Suprapubic skin (tissue), 4 donors: Measurements from ENCODE around the gene KIR2DL3. TPM values are rescaled to one million over a fixed set of nuclear protein-coding genes. Genes with fewer than 3 reads are reported as not detected.
"Not testable (repeated sequence)": the region's sequence is repeated elsewhere in the genome, so short reads cannot be mapped to it uniquely, and the experiment has no call there.

ENCODE experiments used
- DNase-seq, 2 donors: peaks; one replicate each; pipeline ENCODE4 v3.0.0-alpha.2; 2019; ENCODE audit warnings: low spot score in 2 of 2
- H3K27ac ChIP-seq: fragments of 200-600 bp; sonication (generic); one replicate; pipeline ENCODE4 v1.5.1; 2019
- H3K27me3 ChIP-seq: fragments of 200-600 bp; sonication (generic); one replicate; pipeline ENCODE4 v1.5.1; 2019
- H3K36me3 ChIP-seq: fragments of 200-600 bp; sonication (generic); one replicate; pipeline ENCODE4 v1.5.1; 2019
- H3K4me1 ChIP-seq: fragments of 200-600 bp; sonication (generic); one replicate; pipeline ENCODE4 v1.5.1; 2019
- H3K4me3 ChIP-seq: fragments of 200-600 bp; sonication (generic); one replicate; pipeline ENCODE4 v1.5.1; 2019; ENCODE audit warnings: mild to moderate bottlenecking
- H3K9me3 ChIP-seq: fragments of 200-600 bp; sonication (generic); one replicate; pipeline ENCODE4 v1.5.1; 2019
- CTCF ChIP-seq, 2 donors: fragments of 200-600 bp in 1 of 2; fragments of 450-650 bp in 1 of 2; sonication (generic) in 1 of 2; IDR thresholded peaks; one replicate each; pipeline ENCODE4 v1.5.1; 2016 to 2019; ENCODE audit warnings: antibody characterized with exemption in 2 of 2, mild to moderate bottlenecking in 1 of 2, moderate library complexity in 1 of 2
- EP300 ChIP-seq: sonication (generic); formaldehyde crosslinking; IDR thresholded peaks from one replicate; pipeline ENCODE4 v1.6.1; 2017; ENCODE audit warnings: antibody characterized with exemption
- POLR2A ChIP-seq, 2 donors: fragments of 450-650 bp; IDR thresholded peaks; one replicate each; pipeline ENCODE4 v1.6.1; 2017; ENCODE audit warnings: antibody characterized with exemption in 2 of 2, mild to moderate bottlenecking in 2 of 2, moderate library complexity in 2 of 2
- POLR2AphosphoS5 ChIP-seq, 3 donors: sonication (generic); formaldehyde crosslinking; IDR thresholded peaks; one replicate each; pipeline ENCODE4 v1.6.1; 2017; ENCODE audit warnings: antibody characterized with exemption in 3 of 3
- WGBS: methylation state at CpG from one replicate; pipeline ENCODE4 v1.1.5; 2018; 5-methylcytosine and 5-hydroxymethylcytosine counted together
- total RNA-seq, 4 donors: library from RNA; depleted of rRNA; stranded (reverse); fragments of >200 nt; gene quantifications; one replicate each; pipeline ENCODE4 v1.1.0, GENCODE V29; 2016

KIR2DL3 gene
- total RNA-seq, 4 donors from 2014 or later = not detected

GRCh38 chr19:54731191-54731590, 7.1 kb upstream of the KIR2DL3 start:
- no peak for DNase-seq
- no peaks in the 10 kb centered on the region for H3K27me3 ChIP-seq
- H3K27ac ChIP-seq = no peak overlapping the region
- no peaks in the 10 kb centered on the region for H3K4me1 ChIP-seq
- TF ChIP-seq EP300 (no peak), POLR2AphosphoS5 (IDR thresholded peaks at IDR 0.05) (no peak), POLR2A (IDR thresholded peaks at IDR 0.05) (no peak), CTCF (IDR thresholded peaks at IDR 0.05) (no peak)
- no peak overlapping the region for H3K4me3 ChIP-seq
- no peaks in the 10 kb centered on the region for H3K9me3 ChIP-seq
- 68% methylated on average over 8 of the region's 8 CpGs for WGBS
- no peaks in the 10 kb centered on the region for H3K36me3 ChIP-seq

DNA sequence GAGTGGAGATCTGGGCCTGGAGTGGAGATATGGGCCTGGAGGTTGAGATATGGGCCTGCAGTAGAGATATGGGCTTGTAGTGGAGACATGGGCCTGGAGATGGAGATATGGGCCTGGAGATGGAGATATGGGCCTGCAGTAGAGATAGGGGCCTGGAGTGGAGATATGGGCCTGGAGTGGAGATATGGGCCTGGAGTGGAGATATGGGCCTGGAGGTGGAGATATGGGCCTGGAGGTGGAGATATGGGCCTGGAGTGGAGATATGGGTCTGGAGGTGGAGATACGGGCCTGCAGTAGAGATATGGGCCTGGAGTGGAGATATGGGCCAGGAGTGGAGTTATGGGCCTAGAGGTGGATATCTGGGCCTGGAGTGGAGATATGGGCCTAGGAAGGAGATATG, 402 bp downstream of the KIR2DL3 start:
- H3K27ac ChIP-seq = no peak overlapping the region
- H3K4me3 ChIP-seq = no peak overlapping the region
- no peak for DNase-seq
- TF ChIP-seq CTCF (IDR thresholded peaks at IDR 0.05) = no peak
- TF ChIP-seq EP300 = no peak
- no peak for TF ChIP-seq POLR2A (IDR thresholded peaks at IDR 0.05)
- no peaks in the 10 kb centered on the region for H3K9me3 ChIP-seq
- no peaks in the 10 kb centered on the region for H3K36me3 ChIP-seq
- 80% methylated on average over 1 of the region's 1 CpG for WGBS
- no peaks in the 10 kb centered on the region for H3K4me1 ChIP-seq
- no peaks in the 10 kb centered on the region for H3K27me3 ChIP-seq

GRCh38 chr19:54739587-54740497, 1.5 kb downstream of the KIR2DL3 start:
- H3K27ac ChIP-seq = no peak overlapping the region
- no peaks in the 10 kb centered on the region for H3K27me3 ChIP-seq
- no peaks in the 10 kb centered on the region for H3K4me1 ChIP-seq
- no peaks in the 10 kb centered on the region for H3K36me3 ChIP-seq
- H3K4me3 ChIP-seq = no peak overlapping the region
- WGBS = 86% methylated on average over 12 of the region's 13 CpGs
- DNase-seq = no peak
- TF ChIP-seq POLR2A (IDR thresholded peaks at IDR 0.05) (no peak), EP300 (no peak), CTCF (IDR thresholded peaks at IDR 0.05) (no peak), POLR2AphosphoS5 (IDR thresholded peaks at IDR 0.05) (no peak)
- H3K9me3 ChIP-seq = no peaks in the 10 kb centered on the region

DNA sequence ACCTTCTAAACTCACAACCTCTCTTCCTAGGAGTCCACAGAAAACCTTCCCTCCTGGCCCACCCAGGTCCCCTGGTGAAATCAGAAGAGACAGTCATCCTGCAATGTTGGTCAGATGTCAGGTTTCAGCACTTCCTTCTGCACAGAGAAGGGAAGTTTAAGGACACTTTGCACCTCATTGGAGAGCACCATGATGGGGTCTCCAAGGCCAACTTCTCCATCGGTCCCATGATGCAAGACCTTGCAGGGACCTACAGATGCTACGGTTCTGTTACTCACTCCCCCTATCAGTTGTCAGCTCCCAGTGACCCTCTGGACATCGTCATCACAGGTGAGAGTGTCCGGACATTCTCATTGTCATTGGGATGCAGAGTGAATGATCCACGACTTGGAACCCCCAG, 3.6 kb downstream of the KIR2DL3 start:
- H3K27ac ChIP-seq, H3K36me3 ChIP-seq, H3K27me3 ChIP-seq, H3K4me1 ChIP-seq, H3K9me3 ChIP-seq, DNase-seq, H3K4me3 ChIP-seq: not testable (repeated sequence)
- WGBS = 70% methylated on average over 5 of the region's 5 CpGs

- H3K36me3 ChIP-seq, H3K27ac ChIP-seq, H3K27me3 ChIP-seq, H3K9me3 ChIP-seq, DNase-seq, H3K4me1 ChIP-seq, H3K4me3 ChIP-seq: not testable (repeated sequence)
- 85% methylated on average over 5 of the region's 5 CpGs for WGBS
Measured at GRCh38 chr19:54744080-54744479, 5.8 kb downstream of the KIR2DL3 start.

DNA sequence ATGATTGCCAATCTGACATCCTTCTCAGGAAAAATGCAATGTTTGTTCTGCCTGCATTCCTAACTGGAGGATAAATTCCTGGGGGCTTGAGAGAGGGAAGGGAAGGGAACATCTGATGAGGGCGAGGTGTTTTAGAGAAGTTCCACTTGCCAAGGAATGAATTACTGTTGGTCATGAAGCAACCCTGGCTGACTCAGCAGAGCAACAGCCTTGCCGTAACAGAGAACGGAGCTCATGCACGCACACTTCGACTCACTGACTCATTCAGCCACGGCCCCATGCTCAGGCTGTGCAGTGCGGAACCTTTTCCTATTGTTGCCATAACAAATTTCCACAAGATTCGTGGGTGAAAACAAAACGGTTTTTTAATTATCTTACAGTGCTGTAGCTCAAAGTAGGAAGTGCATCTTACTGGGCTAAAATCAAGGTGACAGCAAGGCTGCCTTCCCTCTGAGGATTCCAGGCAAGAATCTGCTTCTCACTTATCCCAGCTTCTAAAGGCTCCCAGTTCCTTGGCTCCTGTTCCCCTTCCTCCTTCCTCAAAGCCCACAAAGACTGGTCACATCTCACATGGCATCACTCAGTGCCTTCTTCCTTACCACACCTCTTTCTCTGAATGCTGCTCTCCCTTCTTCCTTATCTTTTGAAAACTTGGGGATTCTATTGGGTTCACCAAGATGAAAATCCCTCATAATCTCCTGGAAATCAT, 9.5 kb downstream of the KIR2DL3 start:
- not testable (repeated sequence) for H3K4me1 ChIP-seq, H3K9me3 ChIP-seq, H3K4me3 ChIP-seq, H3K36me3 ChIP-seq, H3K27me3 ChIP-seq, DNase-seq, H3K27ac ChIP-seq
- WGBS = 79% methylated on average over 5 of the region's 9 CpGs

DNA sequence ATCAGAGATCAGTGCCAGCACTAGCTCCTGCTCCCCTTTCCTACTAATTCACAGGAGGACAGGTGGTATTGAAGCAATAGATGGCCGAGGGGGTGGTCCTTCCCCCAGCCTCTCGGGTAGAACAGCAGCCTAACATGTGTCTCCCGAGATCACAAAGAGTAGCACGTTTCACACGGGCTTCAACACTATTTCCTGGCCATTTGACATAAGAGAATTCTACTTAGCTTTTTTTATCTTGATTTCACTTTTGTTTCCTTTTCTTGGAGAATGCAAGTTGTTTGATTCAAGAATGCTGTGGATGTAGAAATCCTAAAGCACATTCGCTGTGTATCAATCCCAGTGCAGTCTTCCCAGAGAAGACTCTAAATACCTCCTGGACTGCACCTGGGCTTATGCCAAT, 12.0 kb downstream of the KIR2DL3 start:
- not testable (repeated sequence) for H3K4me3 ChIP-seq, H3K36me3 ChIP-seq, H3K4me1 ChIP-seq, H3K27ac ChIP-seq, DNase-seq, H3K9me3 ChIP-seq, H3K27me3 ChIP-seq
- WGBS = 83% methylated on average over 6 of the region's 6 CpGs

GRCh38 chr19:54756204-54757110, 18.1 kb downstream of the KIR2DL3 start:
- not testable (repeated sequence) for H3K27ac ChIP-seq, H3K4me1 ChIP-seq, H3K36me3 ChIP-seq, H3K4me3 ChIP-seq, H3K27me3 ChIP-seq, H3K9me3 ChIP-seq, DNase-seq
- 76% methylated on average over 11 of the region's 12 CpGs for WGBS

DNA sequence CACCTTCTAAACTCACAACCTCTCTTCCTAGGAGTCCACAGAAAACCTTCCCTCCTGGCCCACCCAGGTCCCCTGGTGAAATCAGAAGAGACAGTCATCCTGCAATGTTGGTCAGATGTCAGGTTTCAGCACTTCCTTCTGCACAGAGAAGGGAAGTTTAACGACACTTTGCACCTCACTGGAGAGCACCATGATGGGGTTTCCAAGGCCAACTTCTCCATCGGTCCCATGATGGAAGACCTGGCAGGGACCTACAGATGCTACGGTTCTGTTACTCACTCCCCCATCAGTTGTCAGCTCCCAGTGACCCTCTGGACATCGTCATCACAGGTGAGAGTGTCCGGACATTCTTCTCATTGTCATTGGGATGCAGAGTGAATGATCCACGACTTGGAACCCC, 20.3 kb downstream of the KIR2DL3 start:
- not testable (repeated sequence) for H3K27me3 ChIP-seq, H3K4me1 ChIP-seq, DNase-seq, H3K27ac ChIP-seq, H3K36me3 ChIP-seq, H3K9me3 ChIP-seq, H3K4me3 ChIP-seq
- 66% methylated on average over 5 of the region's 6 CpGs for WGBS
